NCI-H1092 (cell line): ENCODE measurements around the gene SLC25A45.

Experiments used
- DNase-seq: peaks from one replicate; lab custom pipeline; 2025; lab: John Stamatoyannopoulos, UW

Gene SLC25A45

DNA sequence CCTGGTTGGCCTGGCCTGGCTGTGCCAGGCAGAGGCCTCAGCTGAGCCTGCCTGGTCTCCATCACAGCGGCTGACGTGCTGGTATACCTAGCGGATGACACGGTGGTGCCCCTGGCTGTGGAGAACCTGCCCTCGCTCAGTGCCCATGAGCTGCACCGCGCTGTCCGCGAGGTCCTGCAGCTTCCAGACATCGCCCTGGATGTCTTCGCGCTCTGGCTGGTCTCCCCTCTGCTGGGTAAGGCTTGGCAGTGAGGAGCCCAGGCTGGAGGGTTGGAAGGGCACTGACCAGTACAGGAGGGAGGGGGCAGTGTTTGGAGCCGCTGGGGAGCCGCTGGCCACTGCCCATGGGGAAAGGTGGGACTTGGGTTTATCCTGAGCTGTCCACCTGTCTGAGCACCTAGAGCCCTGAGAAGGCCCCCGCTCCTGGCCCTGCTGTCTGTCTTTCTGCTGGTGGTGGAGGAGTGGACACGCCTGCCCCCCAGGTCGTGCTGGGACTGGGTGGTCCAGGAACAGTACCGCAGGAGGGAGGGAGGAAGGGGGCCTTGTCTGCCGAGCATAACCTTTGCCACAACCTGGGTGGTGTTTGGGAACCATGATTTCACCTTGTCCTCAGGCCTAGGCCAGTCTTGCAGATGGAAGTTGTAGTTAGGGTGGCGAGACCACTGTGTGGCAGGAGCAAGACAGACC lies 7.0 kb upstream of the SLC25A45 start:
- DNase-seq = no peak

- DNase-seq = no peak
Observed at GRCh38 chr11:65388731-65389130, 6.3 kb upstream of the SLC25A45 start.

GRCh38 chr11:65386307-65387140 lies 4.1 kb upstream of the SLC25A45 start, which contains the start of gene FRMD8:
FRMD8 (plus strand) TSS chr11:65386637; CDS start chr11:65387037, 400 bp downstream.
- peak; percentile 82 for DNase-seq

- DNase-seq = no peak
Observed at GRCh38 chr11:65384301-65384889, 1.9 kb upstream of the SLC25A45 start.

DNA sequence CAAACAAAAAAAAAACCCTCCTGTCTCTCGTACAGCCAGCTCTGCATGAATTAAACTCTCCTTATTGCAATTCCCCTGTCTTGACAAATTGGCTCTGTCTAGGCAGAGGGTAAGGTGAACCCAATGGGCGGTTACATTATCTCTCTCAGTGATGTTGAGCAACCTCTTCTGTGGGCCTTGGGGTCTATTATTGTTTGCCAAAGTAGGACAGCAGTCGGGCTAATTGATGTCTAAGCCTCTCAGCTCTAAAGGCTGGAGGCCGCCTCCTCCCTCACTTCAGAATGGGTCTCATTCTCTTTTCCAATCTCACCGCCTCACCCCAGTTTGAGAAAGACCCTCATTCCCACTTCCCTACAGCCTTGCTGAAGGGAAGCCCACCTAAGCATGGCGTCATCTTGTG lies 1.3 kb upstream of the SLC25A45 start:
- no peak for DNase-seq

DNA sequence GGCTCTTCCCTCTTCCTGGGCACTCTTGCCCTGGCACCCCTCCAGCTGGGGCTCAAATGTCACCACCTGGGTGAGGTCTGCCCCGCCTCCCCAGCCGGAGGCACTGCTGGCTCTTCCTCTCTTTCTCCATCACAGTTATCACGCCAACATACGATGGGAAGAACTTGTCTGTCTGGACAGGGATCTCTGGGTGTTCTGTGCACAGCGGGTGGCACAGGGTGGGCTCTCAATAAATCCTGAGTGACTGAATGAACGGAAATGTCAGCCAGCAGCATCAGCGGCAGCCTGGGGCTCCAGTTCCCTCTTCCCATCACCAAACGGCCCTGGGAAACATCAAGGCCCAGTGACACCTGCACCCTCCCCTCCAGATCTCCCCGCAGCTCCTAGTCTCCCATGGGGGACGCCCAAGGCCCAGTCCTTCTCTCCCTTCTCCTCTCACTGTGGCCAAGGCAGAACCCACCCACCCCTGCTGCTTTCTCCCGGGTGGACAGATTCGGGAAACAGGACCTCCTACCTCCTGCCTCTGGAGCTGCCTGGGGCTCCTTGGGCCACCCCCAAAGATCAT lies 440 bp upstream of the SLC25A45 start:
- peak; percentile 90 for DNase-seq

DNA sequence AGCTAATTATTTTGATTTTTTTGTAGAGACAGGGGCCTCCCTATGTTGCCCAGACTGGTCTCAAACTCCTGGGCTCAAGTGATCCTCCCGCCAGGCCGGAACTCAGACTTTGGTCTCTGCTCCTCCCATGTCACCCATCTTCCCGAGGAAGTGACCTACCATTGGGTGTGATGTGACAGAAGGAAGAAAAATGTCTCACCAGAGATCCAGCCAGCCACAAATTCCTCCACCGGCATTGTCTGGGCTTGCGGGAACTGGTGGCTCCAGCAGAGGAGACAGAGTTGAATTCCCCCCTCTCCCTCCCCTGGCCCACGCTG lies 772 bp downstream of the SLC25A45 start:
- DNase-seq = no peak

DNA sequence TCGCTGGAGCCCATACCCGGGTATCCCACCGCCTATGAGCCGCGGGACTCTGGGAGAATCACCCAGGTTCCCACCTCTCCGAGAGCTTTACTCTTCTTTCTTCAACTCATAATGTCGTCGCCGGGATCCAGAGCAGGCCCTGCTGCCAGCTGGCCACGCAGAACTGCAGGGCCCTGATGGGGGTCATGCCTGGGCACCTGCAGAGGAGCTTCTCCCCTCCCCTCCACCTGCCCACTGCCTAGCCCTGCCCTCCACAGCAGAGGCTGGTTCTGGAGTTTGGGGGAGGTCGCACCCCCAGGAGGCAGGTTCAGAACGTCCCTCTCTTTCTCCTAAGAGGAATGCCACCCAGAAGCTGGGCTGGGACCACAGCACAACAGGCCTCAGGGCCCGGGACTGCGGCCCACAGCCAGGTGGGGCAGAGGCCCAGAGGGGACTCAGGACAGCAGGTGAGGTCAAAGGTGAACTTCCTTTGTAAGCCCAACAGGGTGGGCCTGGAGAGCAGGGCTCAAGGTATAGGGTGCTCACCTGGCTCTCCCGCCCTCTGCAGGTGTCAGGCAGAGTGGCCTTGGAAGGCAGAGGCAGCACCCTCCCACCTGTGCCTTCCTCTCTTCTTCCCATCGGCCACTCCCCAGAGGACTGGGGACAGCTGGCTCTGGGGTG lies 1.9 kb downstream of the SLC25A45 start:
- DNase-seq = no peak

DNA sequence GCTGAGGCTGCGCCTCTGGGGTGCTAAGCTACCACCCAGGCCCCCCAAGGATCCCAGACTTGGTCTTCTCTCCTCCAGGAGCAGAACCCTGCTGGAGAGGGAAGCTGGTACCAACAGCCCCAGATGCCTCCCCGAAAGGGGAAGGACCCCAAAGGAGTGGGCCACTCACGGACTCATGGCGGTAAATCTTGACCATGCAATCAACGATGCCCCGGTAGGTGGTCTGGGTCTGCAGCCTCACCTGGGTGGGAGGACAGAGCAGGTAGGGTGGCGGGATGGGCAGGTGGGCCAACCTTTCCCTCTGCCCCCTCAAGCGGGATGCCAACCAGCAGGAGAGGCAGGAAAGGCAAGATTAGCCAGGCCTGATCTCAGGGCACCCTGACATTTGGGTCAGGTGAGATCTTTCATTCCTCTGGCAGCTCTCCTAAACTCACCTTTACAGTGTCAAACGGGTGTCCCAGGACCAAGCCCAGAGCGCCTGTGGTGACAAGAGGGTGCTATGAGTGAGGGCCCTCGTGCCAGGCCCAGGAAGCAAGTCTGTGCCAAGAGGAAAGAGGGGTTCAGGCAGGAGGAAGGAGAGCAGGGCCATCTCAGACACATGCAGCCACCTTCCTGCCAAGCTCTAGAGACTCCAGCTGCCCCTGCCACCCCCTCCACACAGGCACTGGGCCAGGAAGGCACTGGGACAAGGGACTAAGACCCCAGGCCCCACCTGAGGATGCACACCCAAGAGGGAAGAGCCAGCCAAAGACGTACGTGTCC lies 2.6 kb downstream of the SLC25A45 start:
- no peak for DNase-seq

DNA sequence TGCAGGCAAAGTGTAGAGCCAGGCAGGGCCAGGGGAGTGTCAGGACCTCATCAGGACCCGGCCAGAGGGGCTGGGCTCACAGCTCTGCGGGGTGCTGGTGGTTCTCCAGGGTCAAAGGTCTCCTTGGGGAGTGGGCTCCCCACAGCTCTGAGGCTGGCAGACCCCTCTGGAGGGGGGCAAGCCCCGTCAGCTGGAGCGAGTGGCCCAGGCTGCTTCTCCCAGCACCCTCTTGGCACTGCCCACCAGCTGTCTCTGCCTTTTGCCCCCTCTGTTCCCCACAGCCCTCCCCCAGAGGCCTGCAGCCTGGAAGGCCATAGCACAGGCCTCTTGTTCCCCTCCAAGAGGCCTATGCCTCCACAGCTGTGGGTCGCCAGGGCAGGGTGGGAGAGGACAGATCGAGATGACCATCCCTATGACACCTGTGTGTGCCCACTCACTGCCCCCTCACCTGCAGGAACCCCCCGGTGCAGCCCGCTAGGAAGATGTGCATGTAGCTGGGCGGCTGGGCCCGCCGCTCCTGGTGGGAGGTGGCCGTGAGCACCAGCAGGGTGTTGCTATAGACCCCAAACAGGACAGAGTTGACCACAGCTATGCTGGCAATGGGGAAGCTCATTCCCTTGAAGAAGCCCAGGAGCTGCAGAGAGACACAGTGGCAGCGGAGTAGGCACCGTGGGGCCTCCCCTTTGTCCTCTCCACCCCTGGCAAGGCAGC lies 3.4 kb downstream of the SLC25A45 start:
- DNase-seq = no peak

DNA sequence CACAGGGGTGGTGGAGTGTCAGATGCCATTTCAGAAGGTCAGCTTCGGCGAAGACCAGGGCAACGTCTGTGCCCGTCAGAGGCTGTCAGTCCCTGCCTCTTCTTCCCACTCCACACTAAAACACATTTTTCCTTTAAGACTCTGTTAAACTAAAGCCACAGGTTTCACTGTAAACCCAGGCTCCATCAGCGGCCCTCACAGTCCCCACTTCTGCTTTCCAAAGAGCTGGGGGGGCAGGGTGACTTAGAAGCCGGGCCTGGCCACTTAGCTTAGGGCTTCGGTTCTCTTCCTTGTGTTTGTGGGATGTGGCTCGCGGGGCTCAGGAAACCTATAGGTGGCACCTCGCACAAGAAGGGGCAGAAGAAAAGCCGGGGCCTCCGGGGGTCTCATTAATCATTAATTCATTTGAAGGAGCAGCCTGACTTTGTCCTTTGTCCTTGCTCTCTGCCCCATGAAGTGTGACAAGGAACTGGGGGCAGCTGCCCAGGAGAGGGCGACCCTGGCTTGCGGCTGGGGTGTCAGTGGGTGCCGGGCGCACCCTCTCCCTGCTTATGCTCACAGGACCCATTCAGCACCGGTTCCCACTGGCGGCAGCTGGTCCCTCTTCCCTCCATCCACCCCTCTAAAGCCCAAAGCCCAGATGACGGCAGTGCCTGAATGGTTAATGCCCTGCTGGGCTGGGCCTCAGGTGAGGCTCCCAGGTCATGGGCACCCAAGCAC lies 4.1 kb downstream of the SLC25A45 start:
- no peak for DNase-seq

DNA sequence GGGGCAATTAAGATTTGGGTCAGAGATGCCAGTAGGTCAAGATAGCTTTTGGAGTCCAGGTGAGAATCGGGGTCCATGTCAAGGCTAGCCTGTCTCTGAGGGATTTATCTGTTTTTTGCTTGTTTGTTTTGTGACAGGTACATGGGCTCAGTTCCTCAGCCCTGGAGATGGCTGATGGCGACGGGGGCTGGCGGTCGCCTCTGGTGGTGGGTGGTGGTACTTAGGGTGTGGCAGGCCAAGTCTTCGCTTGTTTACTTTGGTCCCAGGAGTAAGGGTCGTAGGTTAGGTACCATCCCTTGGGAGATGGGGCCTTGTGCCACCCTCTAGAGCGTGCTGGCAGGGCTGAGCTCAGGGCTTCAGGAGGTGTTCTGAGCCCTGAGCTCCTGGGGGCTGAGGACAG lies 4.7 kb downstream of the SLC25A45 start:
- DNase-seq = no peak

GRCh38 chr11:65377036-65377435 lies 5.4 kb downstream of the SLC25A45 start:
- DNase-seq = no peak

DNA sequence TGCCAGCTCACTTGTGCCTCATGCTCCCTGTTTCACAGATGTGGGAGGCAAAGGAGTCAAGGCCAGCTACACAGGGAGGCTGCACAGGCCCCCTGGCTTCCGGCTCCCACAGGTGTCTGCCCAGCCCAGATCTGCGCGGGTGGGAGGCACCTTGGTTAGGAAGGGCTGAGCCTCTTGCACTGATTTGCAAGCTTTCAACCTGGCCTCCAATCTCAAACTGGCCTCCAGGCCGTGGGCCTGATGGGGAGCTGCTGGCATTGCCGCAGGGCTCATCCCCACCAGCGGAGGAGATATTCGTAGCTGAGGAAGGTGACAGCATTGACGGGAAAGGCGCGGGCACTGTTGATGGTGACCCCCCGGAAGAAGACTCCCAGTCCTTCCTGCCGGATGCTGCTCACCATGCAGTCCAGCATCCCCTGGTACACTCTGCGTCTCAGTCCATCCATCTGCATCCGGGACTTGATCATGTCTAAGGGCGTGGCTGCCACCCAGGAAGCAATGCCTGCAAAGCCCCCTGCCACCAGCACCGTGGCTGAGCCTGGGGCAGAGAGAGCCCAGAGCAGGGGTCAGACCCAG lies 6.2 kb downstream of the SLC25A45 start:
- DNase-seq = no peak

GRCh38 chr11:65375012-65375411 lies 7.4 kb downstream of the SLC25A45 start:
- no peak for DNase-seq

GRCh38 chr11:65373839-65374580 lies 8.4 kb downstream of the SLC25A45 start:
- DNase-seq = no peak

GRCh38 chr11:65370659-65371049 lies 11.8 kb downstream of the SLC25A45 start:
- DNase-seq = no peak

GRCh38 chr11:65366340-65366773 lies 16.1 kb downstream of the SLC25A45 start:
- peak; percentile 70 for DNase-seq

GRCh38 chr11:65363770-65364169 lies 18.7 kb downstream of the SLC25A45 start:
- no peak for DNase-seq
